CD1c-positive myeloid dendritic cell (primary cell): Measurements from ENCODE around the gene SPTBN1.

Experiments
- DNase-seq: peaks from one replicate; pipeline ENCODE4 v3.0.0-alpha.2; 2016; ENCODE audit errors: extremely low spot score

The SPTBN1 gene

GRCh38 chr2:54434229-54434628 lies 21.9 kb upstream of the SPTBN1 start:
- DNase-seq, result no peak

- DNase-seq, result no peak
Measured at GRCh38 chr2:54434711-54435110, 21.4 kb upstream of the SPTBN1 start.

- no peak for DNase-seq
Measured at GRCh38 chr2:54435325-54436226, 20.6 kb upstream of the SPTBN1 start.

- no peak for DNase-seq
Measured at GRCh38 chr2:54437588-54437987, 18.5 kb upstream of the SPTBN1 start.

- no peak for DNase-seq
Measured at GRCh38 chr2:54438271-54438670, 17.9 kb upstream of the SPTBN1 start.

DNA sequence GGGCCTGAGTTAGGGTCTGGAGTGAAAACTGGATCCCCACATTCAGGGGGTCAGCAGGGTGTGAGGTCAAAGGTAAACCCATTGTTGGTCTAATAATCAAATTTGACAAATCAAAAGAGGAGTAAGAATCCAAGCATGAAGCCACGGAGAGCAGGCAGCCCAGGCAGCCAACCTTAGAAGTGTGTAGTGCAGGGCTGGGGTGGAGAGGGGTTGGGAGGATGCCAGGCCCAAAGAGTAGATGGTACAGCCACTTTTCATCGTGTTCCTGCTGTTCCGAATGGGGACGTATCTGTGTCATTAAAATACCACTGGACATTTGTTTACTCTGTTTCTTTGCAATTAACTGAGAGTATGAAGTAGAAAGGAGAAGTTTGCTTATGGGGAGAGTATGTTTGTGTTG lies 16.5 kb upstream of the SPTBN1 start:
- no peak for DNase-seq

- no peak for DNase-seq
Measured at GRCh38 chr2:54440050-54440449, 16.1 kb upstream of the SPTBN1 start.

GRCh38 chr2:54444503-54444902 lies 11.6 kb upstream of the SPTBN1 start:
- DNase-seq, result no peak

GRCh38 chr2:54446122-54446521 lies 10.0 kb upstream of the SPTBN1 start:
- DNase-seq, result no peak

DNA sequence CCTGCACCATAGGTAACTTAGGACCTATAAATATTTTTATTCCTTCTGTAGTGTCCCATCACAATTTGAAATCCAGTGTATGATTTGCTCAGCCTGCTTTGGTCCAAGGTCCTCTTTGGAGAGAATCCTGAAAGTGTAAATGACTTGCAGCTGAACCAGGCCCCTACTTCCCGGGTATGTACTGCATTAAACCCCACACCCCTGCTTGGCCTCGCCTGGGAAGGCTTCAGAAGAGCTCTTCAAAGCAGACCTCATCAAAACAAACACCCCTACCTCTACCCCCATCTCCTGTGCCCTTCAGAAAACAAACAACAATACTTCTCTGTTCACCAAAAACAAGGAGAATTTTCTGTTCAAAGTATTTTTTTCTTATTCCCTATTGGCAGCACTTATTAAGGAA lies 9.5 kb upstream of the SPTBN1 start:
- DNase-seq, result no peak

DNA sequence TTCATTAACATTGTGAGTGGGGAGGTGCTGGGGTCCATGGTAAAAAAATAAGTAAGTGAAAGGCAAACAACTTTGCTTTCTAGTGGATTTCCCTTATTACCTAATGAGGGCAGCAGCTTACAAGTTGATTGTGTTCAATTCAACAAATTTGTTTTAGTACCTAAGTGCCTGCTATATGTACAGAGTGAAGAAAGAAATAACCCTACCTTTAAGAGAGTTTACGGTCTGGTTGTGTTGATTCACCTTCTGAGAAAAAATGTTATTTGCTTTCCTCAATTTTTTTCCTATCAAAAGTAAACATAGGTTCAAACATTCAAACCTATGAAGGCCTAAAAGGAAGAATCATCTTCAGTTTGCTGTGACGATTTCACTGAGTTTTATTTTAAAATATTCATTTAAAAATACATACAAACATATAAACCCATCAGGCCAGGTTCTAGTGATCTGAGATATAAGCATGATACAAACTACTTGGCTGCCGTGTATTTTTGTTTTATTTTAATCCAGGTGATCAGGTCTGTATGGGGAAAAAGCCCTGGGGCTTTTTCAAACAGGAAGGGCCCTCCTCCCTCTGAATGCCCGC lies 1.5 kb upstream of the SPTBN1 start:
- DNase-seq, result no peak

DNA sequence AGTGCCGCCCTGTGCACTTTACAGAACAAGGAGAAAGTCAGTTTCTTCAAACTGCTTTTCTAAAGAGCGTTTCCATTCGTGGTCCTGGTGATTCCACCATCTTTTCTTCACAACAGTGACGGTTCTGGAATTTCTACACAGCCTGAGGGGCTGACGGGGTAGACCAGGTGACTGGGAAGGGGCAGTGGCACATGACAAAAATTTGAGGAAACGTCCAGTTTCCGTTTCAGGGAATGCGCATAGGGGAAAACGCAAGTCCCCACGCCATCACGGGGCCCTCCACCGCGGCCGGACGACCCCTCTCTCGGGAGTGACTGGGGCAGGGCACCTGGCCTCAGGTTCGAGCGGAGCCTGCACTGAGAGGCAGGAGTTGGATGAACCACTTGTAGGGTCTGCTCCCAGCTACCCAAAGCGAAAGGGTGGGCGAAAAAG lies 980 bp upstream of the SPTBN1 start:
- DNase-seq, result no peak

DNA sequence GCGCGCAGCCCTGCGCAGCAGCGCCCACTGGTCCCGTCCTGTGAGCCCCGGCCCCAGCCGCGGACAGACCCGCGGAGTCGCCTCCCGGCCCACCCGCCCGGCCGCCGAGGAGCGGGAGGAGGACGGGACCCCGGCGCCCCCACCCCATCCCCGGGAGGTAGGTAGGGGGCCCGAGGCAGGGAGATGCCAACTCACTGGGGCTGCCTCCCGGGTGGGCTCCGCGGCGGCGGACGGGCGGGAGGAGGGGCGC lies 160 bp downstream of the SPTBN1 start:
- DNase-seq, result no peak

DNA sequence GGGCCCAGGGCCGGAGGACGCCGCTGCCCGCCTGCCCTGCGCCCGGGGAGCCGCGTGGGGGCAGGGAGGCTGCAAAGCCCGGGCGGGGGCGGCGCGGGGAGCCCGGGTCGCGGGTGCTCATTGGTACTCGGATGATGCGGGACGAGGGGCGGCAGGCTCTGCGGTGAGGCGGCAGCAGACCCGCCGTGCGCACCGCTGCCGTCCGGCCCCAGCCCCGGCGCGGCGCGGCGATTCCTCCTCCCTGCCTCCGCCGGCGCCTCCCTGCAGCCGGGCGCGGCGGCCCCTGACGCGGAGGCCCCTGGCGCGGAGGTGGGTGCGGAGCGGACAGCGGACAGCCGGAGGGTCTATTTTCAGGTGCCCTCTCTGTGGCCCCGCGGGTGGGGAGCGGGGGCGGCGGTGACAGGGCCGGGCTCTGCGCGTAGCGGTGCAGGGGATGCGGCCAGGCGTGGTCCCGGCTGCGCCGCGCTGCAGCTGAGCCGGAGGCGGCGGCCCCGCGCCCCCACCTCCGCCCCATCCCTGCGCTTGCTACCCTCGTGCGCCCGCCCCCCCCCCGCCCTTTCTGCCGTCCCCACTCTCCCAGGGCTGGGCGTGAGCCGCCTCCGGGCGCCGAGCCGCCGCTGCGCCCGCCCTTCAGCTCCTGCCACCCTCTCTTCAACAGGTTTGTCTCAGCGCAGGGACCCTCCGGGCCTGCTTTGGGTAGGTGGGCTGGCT lies 640 bp downstream of the SPTBN1 start:
- DNase-seq, result no peak

DNA sequence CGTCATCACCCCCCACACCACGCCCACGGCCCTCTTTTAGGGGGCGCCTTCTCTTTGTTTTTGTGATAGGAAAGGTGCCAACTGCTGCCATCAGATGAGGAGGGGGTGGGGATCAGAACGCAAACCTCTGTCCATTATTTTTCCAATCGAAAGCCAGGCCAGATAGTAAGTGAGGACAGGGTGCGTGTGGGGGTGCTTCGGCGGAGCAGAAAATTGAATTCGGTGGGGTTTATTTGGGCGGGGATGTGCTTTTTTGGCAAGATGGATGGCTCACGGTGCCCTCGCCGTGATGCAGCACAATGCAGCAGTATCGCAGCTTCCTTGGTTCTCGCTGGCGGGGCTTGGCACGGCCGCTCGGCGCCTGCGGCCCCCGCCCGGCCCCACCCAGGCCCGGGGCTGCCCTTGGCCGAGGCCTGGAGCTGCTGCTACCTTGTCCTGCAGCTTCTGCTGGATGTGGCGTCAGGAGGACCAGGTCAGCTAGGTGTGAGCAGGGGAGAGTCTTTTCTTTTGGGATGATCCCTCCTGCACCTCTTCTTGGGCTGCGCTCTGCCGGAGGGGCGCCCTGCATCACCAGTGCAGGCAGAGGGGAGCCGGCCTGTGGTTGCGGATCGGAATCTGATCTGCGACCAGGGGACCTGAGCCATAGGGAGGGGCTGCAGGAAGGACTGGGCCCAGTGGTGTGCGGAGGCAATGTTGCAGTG lies 1.3 kb downstream of the SPTBN1 start:
- no peak for DNase-seq

DNA sequence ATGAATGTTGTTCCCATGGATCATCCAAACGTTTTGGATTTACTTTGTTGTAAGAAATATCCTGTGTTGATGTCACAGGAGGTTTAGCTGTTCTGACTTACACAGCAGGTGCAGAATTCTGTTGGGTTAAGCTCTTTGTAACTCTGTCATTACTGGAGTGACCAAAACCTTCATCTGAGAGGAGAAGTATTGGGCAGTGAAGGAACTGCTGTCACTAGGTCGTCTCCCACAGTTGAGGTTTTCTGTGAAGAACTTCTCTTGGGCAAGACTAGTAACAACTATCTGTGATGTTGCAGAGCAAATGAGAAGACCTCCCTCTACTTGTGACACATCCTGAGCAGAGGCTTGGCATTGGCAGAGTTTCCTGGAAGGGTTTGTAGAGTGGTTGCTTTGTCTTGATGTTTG lies 2.9 kb downstream of the SPTBN1 start:
- DNase-seq, result no peak

DNA sequence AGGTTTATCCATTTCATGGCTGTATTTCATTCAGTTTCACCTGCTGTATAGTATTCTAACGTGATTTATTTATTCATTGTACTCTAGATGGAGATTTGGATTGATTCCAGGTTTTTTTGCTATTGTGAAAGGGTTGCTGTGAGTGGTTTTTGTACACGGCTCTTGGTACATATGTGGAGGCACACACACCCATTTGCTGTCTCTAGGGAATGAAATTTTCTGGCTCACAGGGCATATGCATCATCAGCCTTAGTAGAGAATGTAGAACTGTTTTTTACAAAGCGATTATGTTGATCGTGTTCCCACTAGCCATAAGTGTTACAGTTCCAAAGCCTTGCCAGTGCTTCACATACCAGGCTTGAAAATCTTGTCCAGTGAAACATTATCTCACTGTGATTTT lies 5.1 kb downstream of the SPTBN1 start:
- no peak for DNase-seq

- DNase-seq, result no peak
Measured at GRCh38 chr2:54464341-54464740, 8.2 kb downstream of the SPTBN1 start.

- DNase-seq, result no peak
Measured at GRCh38 chr2:54465143-54465542, 9.0 kb downstream of the SPTBN1 start.

DNA sequence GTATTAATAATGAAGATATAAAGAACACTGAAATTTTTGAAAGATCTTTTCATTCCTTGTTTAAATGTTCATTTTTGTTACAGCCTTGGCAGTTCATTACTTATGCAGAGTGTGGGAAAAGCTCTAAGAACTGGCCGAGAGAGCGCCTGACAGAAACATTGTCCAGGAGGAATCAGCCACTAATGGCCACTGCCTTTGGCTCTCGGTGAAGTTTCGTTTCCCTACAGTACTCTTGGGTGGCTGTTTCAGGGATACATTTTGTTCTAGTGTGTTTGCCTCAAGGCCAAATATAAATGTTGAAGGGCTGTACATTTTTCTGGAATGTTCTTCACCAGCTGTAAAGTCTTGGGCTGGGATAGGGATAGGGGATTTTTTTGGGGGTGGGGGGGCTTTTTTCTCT lies 10.7 kb downstream of the SPTBN1 start:
- DNase-seq, result no peak

DNA sequence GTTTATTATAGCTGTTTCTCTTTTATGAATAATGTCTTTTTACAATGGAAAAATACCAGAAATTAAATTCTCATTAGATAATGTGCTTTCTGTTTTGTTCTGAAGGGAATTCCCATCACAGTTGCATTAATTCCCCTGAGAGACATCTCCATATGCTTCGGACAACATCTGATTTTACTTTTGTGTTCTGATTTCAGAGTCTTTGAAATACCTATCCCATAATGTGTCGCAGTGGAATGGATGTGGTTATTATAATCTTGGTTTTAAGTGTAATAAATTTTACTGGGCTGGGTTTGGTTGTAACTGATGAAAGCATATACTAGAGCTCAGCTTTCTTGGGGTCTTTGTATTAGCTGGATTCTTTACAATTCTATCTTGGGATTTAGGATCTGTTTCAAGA lies 12.5 kb downstream of the SPTBN1 start:
- DNase-seq, result no peak

GRCh38 chr2:54469484-54470053 lies 13.4 kb downstream of the SPTBN1 start:
- no peak for DNase-seq
